Measurements from ENCODE around the gene CPVL.

DNA sequence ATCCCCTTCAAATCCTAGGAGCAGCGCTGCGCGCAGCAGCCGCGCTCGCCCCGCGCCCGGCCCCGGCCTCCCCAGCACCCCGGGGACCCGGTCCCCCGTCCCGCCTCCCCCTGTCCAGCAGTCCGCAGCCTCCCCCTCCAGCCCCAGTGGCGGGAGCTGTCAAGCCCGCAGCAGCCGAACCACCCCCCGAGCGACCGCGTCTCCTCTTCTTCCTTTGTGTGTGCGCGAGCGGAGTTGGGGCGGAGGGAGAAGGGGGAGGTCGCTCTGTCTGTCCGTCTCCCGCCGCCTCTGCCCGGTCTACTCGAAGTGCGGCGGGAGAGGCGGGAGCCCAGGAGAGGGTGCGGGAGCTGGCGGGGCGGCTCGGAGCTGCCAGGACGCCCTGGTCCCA lies 47.9 kb upstream of the CPVL start:
- TF ChIP-seq, protein P1, sequence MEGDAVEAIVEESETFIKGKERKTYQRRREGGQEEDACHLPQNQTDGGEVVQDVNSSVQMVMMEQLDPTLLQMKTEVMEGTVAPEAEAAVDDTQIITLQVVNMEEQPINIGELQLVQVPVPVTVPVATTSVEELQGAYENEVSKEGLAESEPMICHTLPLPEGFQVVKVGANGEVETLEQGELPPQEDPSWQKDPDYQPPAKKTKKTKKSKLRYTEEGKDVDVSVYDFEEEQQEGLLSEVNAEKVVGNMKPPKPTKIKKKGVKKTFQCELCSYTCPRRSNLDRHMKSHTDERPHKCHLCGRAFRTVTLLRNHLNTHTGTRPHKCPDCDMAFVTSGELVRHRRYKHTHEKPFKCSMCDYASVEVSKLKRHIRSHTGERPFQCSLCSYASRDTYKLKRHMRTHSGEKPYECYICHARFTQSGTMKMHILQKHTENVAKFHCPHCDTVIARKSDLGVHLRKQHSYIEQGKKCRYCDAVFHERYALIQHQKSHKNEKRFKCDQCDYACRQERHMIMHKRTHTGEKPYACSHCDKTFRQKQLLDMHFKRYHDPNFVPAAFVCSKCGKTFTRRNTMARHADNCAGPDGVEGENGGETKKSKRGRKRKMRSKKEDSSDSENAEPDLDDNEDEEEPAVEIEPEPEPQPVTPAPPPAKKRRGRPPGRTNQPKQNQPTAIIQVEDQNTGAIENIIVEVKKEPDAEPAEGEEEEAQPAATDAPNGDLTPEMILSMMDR (IDR thresholded peaks at IDR 0.05) = no peak
- no peak for TF ChIP-seq POLR2A (IDR thresholded peaks at IDR 0.05)

Measured in heart left ventricle (tissue), 13 donors.